OCI-LY7 (cell line): ENCODE data around the gene SIRT5. TPM values are rescaled to one million over a fixed set of nuclear protein-coding genes. Genes with fewer than 3 reads are reported as not detected.
A peak's percentile ranks its signal among the peaks of the same experiment; 100 is the strongest.

Experiments
- BruUV-seq: library from RNA; stranded (reverse); fragments of 400-500 nt; replicated peaks from 2 replicates; lab custom pipeline; 2021; lab: Mats Ljungman, UMichigan
- CTCF ChIA-PET: fragments of 300-600 bp; sonication (Branson Sonifier 250); formaldehyde crosslinking; loops from one replicate; lab custom pipeline; 2022; ENCODE audit warnings: antibody characterized with exemption; ENCODE audit not compliant: unreplicated experiment; lab: Charles Lee
- POLR2A ChIA-PET: fragments of 300-600 bp; sonication (Branson Sonifier 250); formaldehyde crosslinking; loops from one replicate; lab custom pipeline; 2022; ENCODE audit warnings: antibody characterized with exemption; lab: Charles Lee
- DNase-seq: peaks from one replicate; pipeline ENCODE4 v3.0.0-alpha.2; 2015; ENCODE audit warnings: low spot score
- H2AFZ ChIP-seq: fragments of 200-600 bp; sonication (generic), shearing (Covaris generic); 2 replicates; pipeline ENCODE4 v1.6.1; 2014; ENCODE audit warnings: mild to moderate bottlenecking, antibody characterized with exemption, low read length, moderate library complexity
- H3K27ac ChIP-seq: fragments of 200-600 bp; sonication (generic); 2 replicates; pipeline ENCODE4 v1.5.1; 2014; ENCODE audit warnings: mixed run types, low read depth, mild to moderate bottlenecking, moderate library complexity, low read length, inconsistent platforms; ENCODE audit not compliant: poor library complexity, severe bottlenecking
- H3K36me3 ChIP-seq: fragments of 200-600 bp; sonication (generic); 2 replicates; pipeline ENCODE4 v1.6.1; 2014; ENCODE audit warnings: mild to moderate bottlenecking, antibody characterized with exemption, low read length, moderate library complexity, mixed read lengths; ENCODE audit not compliant: insufficient read depth
- H3K4me1 ChIP-seq: fragments of 200-600 bp; sonication (generic); 2 replicates; pipeline ENCODE4 v1.5.1; 2014; ENCODE audit warnings: mild to moderate bottlenecking, low read length; ENCODE audit not compliant: insufficient read depth, poor library complexity, severe bottlenecking
- H3K4me2 ChIP-seq: fragments of 200-600 bp; sonication (generic); 2 replicates; pipeline ENCODE4 v1.6.1; 2014; ENCODE audit warnings: mild to moderate bottlenecking, low read length
- H3K4me3 ChIP-seq: fragments of 200-600 bp; sonication (generic); 2 replicates; pipeline ENCODE4 v1.5.1; 2014; ENCODE audit warnings: mild to moderate bottlenecking, low read depth, low read length; ENCODE audit not compliant: poor library complexity, severe bottlenecking
- H3K79me2 ChIP-seq: fragments of 200-600 bp; sonication (generic); 2 replicates; pipeline ENCODE4 v1.6.1; 2016; ENCODE audit warnings: low read depth, mild to moderate bottlenecking, low read length, moderate library complexity, mixed read lengths; ENCODE audit not compliant: insufficient read depth
- H3K9me2 ChIP-seq: fragments of 200-600 bp; sonication (generic); 2 replicates; pipeline ENCODE4 v1.6.1; 2016; ENCODE audit warnings: mild to moderate bottlenecking, low read length, mixed read lengths; ENCODE audit not compliant: insufficient read depth
- H3K9me3 ChIP-seq: fragments of 200-600 bp; sonication (generic); 2 replicates; pipeline ENCODE4 v1.6.1; 2014; ENCODE audit warnings: mild to moderate bottlenecking, mixed run types, low read length, mixed read lengths
- H4K20me1 ChIP-seq: fragments of 200-600 bp; sonication (generic); 2 replicates; pipeline ENCODE4 v1.6.1; 2014; ENCODE audit warnings: mild to moderate bottlenecking, antibody characterized with exemption, low read length, moderate library complexity, mixed read lengths; ENCODE audit not compliant: insufficient read depth
- CTCF ChIP-seq: fragments of 200-600 bp; sonication (generic); conservative IDR thresholded peaks from 2 replicates; pipeline ENCODE4 v1.5.1; 2014; ENCODE audit warnings: mild to moderate bottlenecking, antibody characterized with exemption, low read length, moderate library complexity, mixed read lengths
- EZH2phosphoT487 ChIP-seq: fragments of 200-600 bp; sonication (generic); IDR thresholded peaks from 2 replicates; pipeline ENCODE4 v1.6.1; 2018; ENCODE audit warnings: low read depth, borderline replicate concordance, mild to moderate bottlenecking, mixed run types, antibody characterized with exemption, low read length, moderate library complexity, mixed read lengths
- intact Hi-C: fragments of 100-400 bp; cut with micrococcal nuclease; formaldehyde crosslinking; loops from one replicate; pipeline ENCODE4 v1.10.0; 2022; ENCODE audit not compliant: unreplicated experiment
- total RNA-seq, 2 experiments: library from RNA; depleted of rRNA in 1 of 2; stranded (reverse); fragments of >200 nt in 1 of 2; shearing (Covaris generic) in 1 of 2; gene quantifications; 2 replicates each; pipeline ENCODE4 v1.2.3, GENCODE V29; 2014 to 2022

SIRT5 gene
- total RNA-seq, 2 experiments from 2014 or later: 17.6 to 23.6 TPM

GRCh38 chr6:13527671-13528056, 46.7 kb upstream of the SIRT5 start:
- ChIA-PET POLR2A (interaction anchor here (0.7 to 2.6 kb wide), 9 partner anchors 9 to 224 kb away, joined by 3 to 22 read pairs (median 5); partner anchors contain the start of genes GFOD1 and SIRT5), CTCF (interaction anchor here (1.0 kb wide), 2 partner anchors 149 to 200 kb away, joined by 3 to 4 read pairs; no protein-coding TSS in a partner anchor)
- Histone ChIP-seq H3K4me1 (peaks cover 89% of the 10 kb centered on the region), H3K79me2 (no peaks in the 10 kb centered on the region), H3K9me3 (no peaks in the 10 kb centered on the region), H3K4me2 (peak overlapping the region; percentile 96), H3K27ac (peak overlapping the region; percentile 99), H3K9me2 (no peaks in the 10 kb centered on the region), H4K20me1 (no peaks in the 10 kb centered on the region), H2AFZ (no peak overlapping the region), H3K4me3 (peak overlapping the region; percentile 59), H3K36me3 (no peaks in the 10 kb centered on the region)
- no peak for DNase-seq
- intact Hi-C loops: loop anchor here (2.0 to 5.0 kb wide), 4 partner anchors 131 to 191 kb away; partner anchors contain the start of gene RANBP9
- TF ChIP-seq CTCF (no peak), EZH2phosphoT487 (no peak)
- no TSS peak for BruUV-seq

GRCh38 chr6:13528232-13528631, 46.2 kb upstream of the SIRT5 start:
- Histone ChIP-seq H3K36me3 (no peaks in the 10 kb centered on the region), H3K9me2 (no peaks in the 10 kb centered on the region), H3K79me2 (no peaks in the 10 kb centered on the region), H3K9me3 (no peaks in the 10 kb centered on the region), H3K4me1 (peaks cover 90% of the 10 kb centered on the region), H3K27ac (peak overlapping the region; percentile 99), H3K4me3 (no peak overlapping the region), H3K4me2 (peak overlapping the region; percentile 58), H4K20me1 (no peaks in the 10 kb centered on the region), H2AFZ (peak overlapping the region; percentile 97)
- no TSS peak for BruUV-seq
- POLR2A ChIA-PET: interaction anchor here (0.6 to 1.4 kb wide), 3 partner anchors 12 to 761 kb away, joined by 3 to 5 read pairs (median 5); no protein-coding TSS in a partner anchor
- DNase-seq: peak; percentile 43
- CTCF ChIA-PET: no interaction called here
- no peak for TF ChIP-seq EZH2phosphoT487
- peak; percentile 55 for TF ChIP-seq CTCF
- intact Hi-C loops: loop anchor here (5.0 kb wide), 1 partner anchor 184 kb away; the partner anchor contains the start of gene RANBP9

- DNase-seq: peak; percentile 21
Measured at GRCh38 chr6:13528777-13529343, 45.5 kb upstream of the SIRT5 start.

More at GRCh38 chr6:13528777-13529343, 45.5 kb upstream of the SIRT5 start:
- ChIA-PET CTCF (no interaction called here), POLR2A (interaction anchor here (0.6 to 1.4 kb wide), 7 partner anchors 11 to 760 kb away, joined by 3 to 5 read pairs (median 3); partner anchors contain the start of gene TBC1D7)
- Histone ChIP-seq H3K9me2 (no peaks in the 10 kb centered on the region), H3K4me3 (no peak overlapping the region), H2AFZ (peak overlapping the region; percentile 97), H3K27ac (peak overlapping the region; percentile 99), H3K4me2 (peak overlapping the region; percentile 58), H4K20me1 (no peaks in the 10 kb centered on the region), H3K36me3 (no peaks in the 10 kb centered on the region), H3K4me1 (peaks cover 90% of the 10 kb centered on the region), H3K79me2 (no peaks in the 10 kb centered on the region), H3K9me3 (no peaks in the 10 kb centered on the region)
- TF ChIP-seq EZH2phosphoT487: no peak
- no peak for TF ChIP-seq CTCF
- no TSS peak for BruUV-seq
- intact Hi-C loops: loop anchor here (5.0 kb wide), 1 partner anchor 183 kb away; the partner anchor contains the start of gene RANBP9
